WI38 (cell line): ENCODE results near the gene H2BK1.

Experiments
- H3K4me3 ChIP-seq: 2 replicates; pipeline ENCODE4 v1.5.1; 2011; ENCODE audit warnings: low read depth, mild to moderate bottlenecking, control low read depth, low read length
- CTCF ChIP-seq: IDR thresholded peaks from 2 replicates; pipeline ENCODE4 v1.5.1; 2012; ENCODE audit warnings: low read depth, mild to moderate bottlenecking, control low read depth, low read length

Gene H2BK1

GRCh38 chr7:151249034-151249731 is 38.9 kb upstream of the H2BK1 start:
- peak overlapping the region; percentile 74 for H3K4me3 ChIP-seq
- no peak for TF ChIP-seq CTCF

GRCh38 chr7:151248346-151249033 is 38.2 kb upstream of the H2BK1 start, which contains the start of gene SMARCD3:
TSS of gene SMARCD3 (minus strand) at chr7:151248694. CDS start at chr7:151248562, 132 bp downstream.
- no peak for TF ChIP-seq CTCF
- peak within 1 kb of the TSS; percentile 74 for H3K4me3 ChIP-seq

GRCh38 chr7:151247611-151248345 is 37.5 kb upstream of the H2BK1 start:
- peak overlapping the region; percentile 74 for H3K4me3 ChIP-seq
- TF ChIP-seq CTCF: no peak

- no peak for TF ChIP-seq CTCF
- peak overlapping the region; percentile 74 for H3K4me3 ChIP-seq
Observed at GRCh38 chr7:151246851-151247580, 36.7 kb upstream of the H2BK1 start.

GRCh38 chr7:151246102-151246850 is 36.0 kb upstream of the H2BK1 start:
- H3K4me3 ChIP-seq: no peak overlapping the region; the same call in 1 of the 2 replicates

More at GRCh38 chr7:151246102-151246850, 36.0 kb upstream of the H2BK1 start:
- TF ChIP-seq CTCF: no peak
